Measurements from ENCODE around the gene THOP1. TPM values are rescaled to one million over a fixed set of nuclear protein-coding genes. Genes with fewer than 3 reads are reported as not detected.

THOP1 gene
- total RNA-seq, 1 donor from 2014 or later, result 207 TPM

DNA sequence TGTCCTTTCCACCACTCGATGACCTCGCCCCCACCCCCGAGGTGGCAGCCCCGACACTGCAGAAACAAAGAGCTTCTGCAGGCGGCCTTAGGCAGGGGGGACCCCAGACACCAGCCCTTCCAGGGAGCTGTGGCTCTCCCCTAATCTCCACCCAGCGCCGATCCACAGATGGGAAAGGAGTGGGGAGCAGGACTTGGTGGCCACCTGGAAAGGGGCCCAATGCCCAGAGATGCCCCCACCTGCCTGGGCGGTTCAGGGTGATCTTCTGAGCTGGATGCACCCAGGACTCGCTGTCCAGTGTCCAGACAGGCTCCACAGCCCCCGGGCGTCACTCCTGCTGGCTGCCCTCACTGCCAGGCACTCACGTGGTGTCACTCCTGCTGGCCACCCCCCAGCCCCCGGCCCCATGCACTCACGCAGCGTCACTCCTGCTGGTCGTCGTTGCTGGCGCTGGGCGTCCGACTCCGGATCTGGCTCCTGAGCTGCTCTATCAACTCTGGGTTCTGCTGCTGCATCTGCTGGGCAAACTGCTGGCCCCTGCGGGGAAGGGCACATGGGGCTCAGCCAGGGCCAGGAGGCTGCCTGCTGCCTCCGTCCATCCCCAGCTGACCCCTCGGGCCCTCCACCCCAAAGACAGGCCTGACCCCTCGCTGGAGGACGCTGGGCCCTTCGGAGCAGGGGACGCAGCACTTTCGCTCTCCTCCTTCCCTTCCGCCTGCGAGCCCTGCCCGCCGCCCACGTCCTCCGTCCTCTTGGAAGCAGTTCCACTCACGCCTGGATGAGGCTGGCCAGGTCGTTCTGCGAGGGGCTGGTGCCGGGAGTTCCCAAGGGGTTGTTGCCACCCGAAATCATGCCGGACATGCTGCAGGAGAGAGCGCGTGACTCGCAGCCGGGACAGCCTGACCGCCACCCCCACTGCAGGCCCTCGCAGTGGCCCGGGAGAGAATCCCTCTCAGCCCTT is 28.1 kb upstream of the THOP1 start:
- Mint-ChIP-seq H3K27ac (no peak overlapping the region), H3K36me3 (ENCODE audit: low read depth) (peaks cover 35% of the 10 kb centered on the region), H3K4me1 (peaks cover 2% of the 10 kb centered on the region), H3K27me3 (no peaks in the 10 kb centered on the region), H3K9me3 (no peaks in the 10 kb centered on the region), H3K4me3 (no peak overlapping the region)
- no peak for DNase-seq
- intact Hi-C loops (cut with micrococcal nuclease), result no loop called here

GRCh38 chr19:2758601-2759313 is 26.5 kb upstream of the THOP1 start:
- no peaks in the 10 kb centered on the region for H3K27me3 Mint-ChIP-seq
- H3K36me3 Mint-ChIP-seq (ENCODE audit: low read depth), result peaks cover 39% of the 10 kb centered on the region
- intact Hi-C loops (cut with micrococcal nuclease), result no loop called here

DNA sequence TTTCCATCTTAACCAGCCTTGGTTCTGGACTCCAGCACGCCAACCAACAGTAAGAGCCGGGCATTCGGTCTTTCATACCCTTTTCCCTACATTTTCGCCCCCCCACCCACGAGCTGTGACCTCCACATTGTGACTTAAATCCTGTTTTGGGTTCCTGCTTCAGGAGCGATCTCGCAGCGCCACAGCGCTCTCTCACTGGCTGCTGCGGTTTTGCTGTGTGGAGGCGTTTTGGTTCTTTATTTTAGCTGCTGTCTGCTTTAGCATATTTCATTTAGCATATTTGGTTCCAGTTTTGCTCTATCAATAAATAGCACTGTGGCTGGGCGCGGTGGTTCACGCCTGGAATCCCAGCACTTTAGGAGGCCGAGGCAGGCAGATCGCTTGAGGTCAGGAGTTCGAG is 25.9 kb upstream of the THOP1 start:
- H3K9me3 Mint-ChIP-seq, result no peaks in the 10 kb centered on the region
- no peak for DNase-seq
- H3K27me3 Mint-ChIP-seq, result no peaks in the 10 kb centered on the region
- peaks cover 40% of the 10 kb centered on the region for H3K36me3 Mint-ChIP-seq (ENCODE audit: low read depth)
- intact Hi-C loops (cut with micrococcal nuclease), result no loop called here
- H3K4me1 Mint-ChIP-seq, result no peaks in the 10 kb centered on the region
- H3K4me3 Mint-ChIP-seq, result no peak overlapping the region
- H3K27ac Mint-ChIP-seq, result no peak overlapping the region

More at GRCh38 chr19:2758601-2759313, 26.5 kb upstream of the THOP1 start:
- no peak overlapping the region for H3K27ac Mint-ChIP-seq
- no peaks in the 10 kb centered on the region for H3K4me1 Mint-ChIP-seq
- H3K4me3 Mint-ChIP-seq, result no peak overlapping the region
- H3K9me3 Mint-ChIP-seq, result no peaks in the 10 kb centered on the region
- DNase-seq, result no peak

DNA sequence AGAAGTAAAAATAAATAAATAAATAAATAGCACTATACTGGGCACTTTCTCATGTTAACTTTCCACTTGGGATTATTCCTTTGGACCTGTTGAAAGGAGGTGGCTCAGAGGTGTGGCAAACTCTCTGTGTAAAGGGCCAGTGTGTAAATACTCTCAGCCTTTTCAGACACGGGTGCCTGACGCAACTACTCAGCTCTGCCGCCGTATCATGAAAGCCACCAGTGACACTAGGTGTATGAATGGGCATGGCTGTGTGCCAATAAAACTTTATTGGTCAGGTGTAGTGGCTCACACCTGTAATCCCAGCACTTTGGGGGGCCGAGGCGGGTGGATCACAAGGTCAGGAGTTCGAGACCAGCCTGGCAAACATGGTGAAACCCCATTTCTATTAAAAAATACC is 25.3 kb upstream of the THOP1 start:
- intact Hi-C loops (cut with micrococcal nuclease), result no loop called here
- H3K4me3 Mint-ChIP-seq, result no peak overlapping the region
- DNase-seq, result no peak
- no peaks in the 10 kb centered on the region for H3K27me3 Mint-ChIP-seq
- no peak overlapping the region for H3K27ac Mint-ChIP-seq
- peaks cover 42% of the 10 kb centered on the region for H3K36me3 Mint-ChIP-seq (ENCODE audit: low read depth)
- no peaks in the 10 kb centered on the region for H3K9me3 Mint-ChIP-seq
- H3K4me1 Mint-ChIP-seq, result no peaks in the 10 kb centered on the region

- intact Hi-C loops (cut with micrococcal nuclease), result no loop called here
- H3K9me3 Mint-ChIP-seq, result no peaks in the 10 kb centered on the region
Observed at GRCh38 chr19:2761309-2761677, 24.0 kb upstream of the THOP1 start.

DNA sequence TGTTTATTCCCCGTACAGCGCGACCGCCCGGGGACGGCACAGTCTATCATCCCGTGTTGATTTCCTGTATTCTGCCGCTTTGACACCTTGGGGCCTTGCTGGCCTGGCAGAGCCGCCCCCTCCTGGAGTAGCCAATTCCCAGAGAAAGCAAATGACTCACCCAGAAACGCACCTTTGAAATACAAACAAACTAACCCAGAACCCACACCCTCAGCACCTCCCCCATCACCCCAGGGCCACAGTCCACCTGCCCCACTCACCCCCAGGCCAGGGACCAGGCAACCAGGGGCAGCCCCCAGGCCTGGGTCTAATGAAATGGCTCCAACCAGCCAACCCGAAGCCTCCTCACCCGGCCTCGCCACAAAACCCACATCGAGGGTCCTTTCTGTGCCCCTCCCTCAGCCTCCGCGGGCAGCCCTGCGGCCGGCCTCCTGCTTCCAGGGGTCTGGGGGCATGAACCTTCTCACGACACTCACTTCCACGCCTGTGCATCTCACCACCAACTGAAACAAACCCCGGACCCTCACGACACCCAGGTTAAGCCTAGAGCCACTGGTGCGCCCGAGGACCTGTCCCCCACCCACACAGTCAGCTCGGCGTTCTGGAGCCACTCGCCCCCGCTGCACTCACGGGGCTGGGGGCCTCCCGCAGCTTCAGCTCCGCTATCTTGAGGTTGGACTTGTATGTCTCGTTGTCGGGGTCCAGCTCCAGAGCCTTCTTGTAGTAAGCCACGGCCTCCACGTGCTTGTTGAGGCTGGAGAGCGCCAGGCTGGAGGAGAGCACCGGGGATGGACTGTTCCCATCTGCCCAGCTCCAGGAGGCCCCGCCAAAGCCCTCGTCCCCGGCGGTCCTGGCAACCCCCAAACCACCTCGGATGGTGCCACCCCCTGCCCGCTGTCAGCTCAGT is 23.2 kb upstream of the THOP1 start:
- Mint-ChIP-seq H3K27me3 (no peaks in the 10 kb centered on the region), H3K4me3 (no peak overlapping the region), H3K36me3 (ENCODE audit: low read depth) (peaks cover 40% of the 10 kb centered on the region), H3K4me1 (no peaks in the 10 kb centered on the region), H3K9me3 (no peaks in the 10 kb centered on the region), H3K27ac (no peak overlapping the region)
- intact Hi-C loops (cut with micrococcal nuclease), result no loop called here
- DNase-seq, result no peak

More at GRCh38 chr19:2761309-2761677, 24.0 kb upstream of the THOP1 start:
- no peaks in the 10 kb centered on the region for H3K4me1 Mint-ChIP-seq
- no peak overlapping the region for H3K27ac Mint-ChIP-seq
- H3K27me3 Mint-ChIP-seq, result no peaks in the 10 kb centered on the region
- H3K4me3 Mint-ChIP-seq, result no peak overlapping the region
- DNase-seq, result no peak
- H3K36me3 Mint-ChIP-seq (ENCODE audit: low read depth), result peaks cover 38% of the 10 kb centered on the region

DNA sequence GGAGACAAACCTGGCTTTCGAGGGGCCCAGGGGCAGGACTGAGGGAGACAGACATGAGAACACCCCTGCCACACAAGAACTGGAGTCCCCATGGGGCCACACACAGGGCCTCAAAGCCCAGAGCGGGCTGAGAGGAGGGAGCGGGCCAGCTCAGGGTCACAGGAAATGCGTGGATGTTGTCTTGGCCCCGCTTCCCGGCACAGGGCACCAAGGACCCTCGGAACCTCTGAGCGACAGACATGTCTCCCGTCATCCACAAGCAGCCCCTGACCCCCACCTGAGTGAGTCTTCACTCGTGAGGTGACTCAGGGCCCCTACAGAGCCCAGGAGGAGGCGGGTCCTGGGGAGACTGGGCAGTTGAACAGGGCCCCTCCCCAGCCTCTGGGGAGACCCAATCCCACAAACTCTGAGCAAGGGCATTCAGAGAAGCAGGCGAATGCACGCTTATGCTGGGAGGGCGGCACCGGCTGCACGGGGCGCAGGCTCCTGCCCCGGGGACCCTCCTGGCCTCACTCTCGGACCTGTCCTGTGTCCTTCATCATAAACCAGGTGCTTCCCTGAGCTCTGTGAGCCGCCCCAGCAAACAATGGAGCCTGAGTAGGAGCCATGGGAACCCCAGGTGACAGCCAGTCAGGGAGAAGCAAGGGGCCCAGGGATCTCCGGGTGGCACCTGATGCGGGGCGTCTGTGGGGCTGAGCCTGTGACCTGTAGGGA is 22.4 kb upstream of the THOP1 start:
- Mint-ChIP-seq H3K4me1 (no peaks in the 10 kb centered on the region), H3K9me3 (no peaks in the 10 kb centered on the region), H3K4me3 (no peak overlapping the region), H3K27ac (no peak overlapping the region), H3K27me3 (no peaks in the 10 kb centered on the region), H3K36me3 (ENCODE audit: low read depth) (peaks cover 36% of the 10 kb centered on the region)
- no peak for DNase-seq
- intact Hi-C loops (cut with micrococcal nuclease), result no loop called here

DNA sequence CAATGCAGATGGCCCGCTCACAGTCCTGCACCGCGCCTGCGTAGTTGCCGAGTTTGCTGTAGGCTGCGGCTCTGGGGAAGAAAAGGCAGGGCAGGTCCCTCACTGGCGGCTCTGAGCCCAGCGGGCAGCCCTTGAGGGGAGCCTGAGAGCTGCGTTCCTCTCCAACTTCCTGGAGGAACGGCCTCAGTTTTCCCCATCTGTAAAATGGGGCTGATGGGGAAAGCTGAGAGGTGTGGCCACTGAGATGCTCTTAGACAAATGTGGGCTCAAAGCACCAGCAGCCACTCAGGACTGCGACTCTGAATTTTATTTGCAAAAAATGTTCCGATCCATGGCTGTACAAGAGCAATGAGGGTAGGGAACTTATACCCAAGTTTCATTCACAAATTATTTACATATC is 21.6 kb upstream of the THOP1 start:
- intact Hi-C loops (cut with micrococcal nuclease), result no loop called here
- H3K4me1 Mint-ChIP-seq, result no peaks in the 10 kb centered on the region
- no peaks in the 10 kb centered on the region for H3K27me3 Mint-ChIP-seq
- no peak overlapping the region for H3K27ac Mint-ChIP-seq
- no peak overlapping the region for H3K4me3 Mint-ChIP-seq
- peaks cover 31% of the 10 kb centered on the region for H3K36me3 Mint-ChIP-seq (ENCODE audit: low read depth)
- DNase-seq, result no peak
- H3K9me3 Mint-ChIP-seq, result no peaks in the 10 kb centered on the region

DNA sequence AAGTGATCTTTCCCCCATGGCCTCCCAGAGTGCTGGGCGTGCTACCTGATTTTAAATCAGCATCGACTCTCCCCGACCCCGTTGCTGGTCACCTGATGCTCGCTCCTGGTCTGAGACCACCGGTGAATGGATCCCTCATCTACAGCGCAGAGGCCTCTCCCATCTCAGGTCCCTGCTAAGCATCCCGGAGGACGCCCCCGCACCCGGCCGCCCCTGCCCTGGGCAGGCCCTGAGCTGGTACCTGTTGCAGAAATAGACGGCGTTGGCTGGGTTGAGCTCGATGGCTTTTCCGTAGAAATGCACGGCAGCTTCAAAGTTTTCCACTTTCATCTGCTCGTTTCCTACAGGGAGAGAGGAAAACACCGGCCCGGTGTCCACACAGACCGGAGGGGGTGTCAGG is 20.4 kb upstream of the THOP1 start:
- H3K4me3 Mint-ChIP-seq, result no peak overlapping the region
- no peaks in the 10 kb centered on the region for H3K9me3 Mint-ChIP-seq
- H3K27me3 Mint-ChIP-seq, result no peaks in the 10 kb centered on the region
- H3K36me3 Mint-ChIP-seq (ENCODE audit: low read depth), result peaks cover 22% of the 10 kb centered on the region
- H3K27ac Mint-ChIP-seq, result no peak overlapping the region
- DNase-seq, result no peak
- intact Hi-C loops (cut with micrococcal nuclease), result no loop called here
- no peaks in the 10 kb centered on the region for H3K4me1 Mint-ChIP-seq

DNA sequence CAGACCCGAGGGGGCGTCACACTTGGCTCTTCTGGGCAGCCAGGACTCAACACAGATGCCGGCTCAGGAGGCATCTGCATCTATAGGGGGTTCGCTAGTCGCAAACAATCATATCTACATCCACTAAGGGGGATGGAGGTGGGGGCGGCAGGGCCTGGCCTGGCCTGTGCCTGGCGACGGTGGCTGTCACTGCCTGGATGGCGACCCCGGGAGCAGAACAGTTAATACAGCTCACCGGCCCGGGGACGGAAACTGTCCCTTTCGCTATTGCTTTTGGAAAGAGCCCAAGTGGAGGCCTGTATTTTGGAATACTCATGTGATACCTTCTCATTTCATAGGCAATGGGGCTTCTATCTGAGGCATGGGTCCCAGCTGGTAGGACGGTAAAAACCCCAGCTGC is 19.9 kb upstream of the THOP1 start:
- H3K27me3 Mint-ChIP-seq, result no peaks in the 10 kb centered on the region
- intact Hi-C loops (cut with micrococcal nuclease), result no loop called here
- no peaks in the 10 kb centered on the region for H3K9me3 Mint-ChIP-seq
- H3K36me3 Mint-ChIP-seq (ENCODE audit: low read depth), result peaks cover 21% of the 10 kb centered on the region
- H3K4me3 Mint-ChIP-seq, result no peak overlapping the region
- H3K4me1 Mint-ChIP-seq, result no peaks in the 10 kb centered on the region
- DNase-seq, result no peak
- H3K27ac Mint-ChIP-seq, result no peak overlapping the region

GRCh38 chr19:2766594-2767372 is 18.5 kb upstream of the THOP1 start:
- intact Hi-C loops (cut with micrococcal nuclease), result no loop called here
- H3K27me3 Mint-ChIP-seq, result no peaks in the 10 kb centered on the region
- no peak overlapping the region for H3K27ac Mint-ChIP-seq
- no peak for DNase-seq
- no peaks in the 10 kb centered on the region for H3K9me3 Mint-ChIP-seq
- H3K36me3 Mint-ChIP-seq (ENCODE audit: low read depth), result peaks cover 20% of the 10 kb centered on the region
- no peaks in the 10 kb centered on the region for H3K4me1 Mint-ChIP-seq
- H3K4me3 Mint-ChIP-seq, result no peak overlapping the region

DNA sequence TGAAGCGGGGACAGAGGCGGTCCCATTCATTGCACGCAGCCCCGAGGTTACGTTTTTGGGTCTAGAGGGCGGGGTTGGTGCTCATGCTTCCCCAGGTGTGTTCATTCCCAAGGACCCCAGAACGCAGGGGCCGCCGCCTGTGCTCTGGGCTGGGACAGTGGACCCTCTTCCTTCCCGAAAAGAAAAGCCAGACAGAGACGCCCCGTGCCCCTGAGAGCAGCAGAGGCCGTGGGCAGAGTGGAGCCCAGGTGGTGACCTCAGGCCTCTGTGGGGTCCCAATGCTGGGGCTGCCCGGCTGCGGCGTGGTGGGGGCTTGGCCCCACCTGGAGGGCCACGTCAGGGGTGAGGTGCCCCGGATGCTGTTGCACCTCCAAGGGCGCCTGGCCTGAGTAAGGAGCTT is 17.6 kb upstream of the THOP1 start:
- Mint-ChIP-seq H3K9me3 (no peaks in the 10 kb centered on the region), H3K4me3 (no peak overlapping the region), H3K4me1 (peaks cover 5% of the 10 kb centered on the region), H3K27me3 (no peaks in the 10 kb centered on the region), H3K36me3 (ENCODE audit: low read depth) (peaks cover 16% of the 10 kb centered on the region), H3K27ac (no peak overlapping the region)
- no peak for DNase-seq
- intact Hi-C loops (cut with micrococcal nuclease), result no loop called here

Measured in activated CD4-positive, alpha-beta T cell treated with anti-CD3 and anti-CD28 coated beads, Interleukin-2, amount 10 ng/mL, durations not matched to agents 24 days and 14 days (primary cell).